GM18511 (cell line): ENCODE data around the gene ZNF436.
A peak's percentile ranks its signal among the peaks of the same experiment; 100 is the strongest.

Experiments
- ATAC-seq: cut with Tn5 transposase; IDR thresholded peaks from one replicate; pipeline ENCODE4 v1.9.1; 2021; ENCODE audit warnings: mild to moderate bottlenecking, moderate library complexity; ENCODE audit not compliant: unreplicated experiment

The ZNF436 gene

DNA sequence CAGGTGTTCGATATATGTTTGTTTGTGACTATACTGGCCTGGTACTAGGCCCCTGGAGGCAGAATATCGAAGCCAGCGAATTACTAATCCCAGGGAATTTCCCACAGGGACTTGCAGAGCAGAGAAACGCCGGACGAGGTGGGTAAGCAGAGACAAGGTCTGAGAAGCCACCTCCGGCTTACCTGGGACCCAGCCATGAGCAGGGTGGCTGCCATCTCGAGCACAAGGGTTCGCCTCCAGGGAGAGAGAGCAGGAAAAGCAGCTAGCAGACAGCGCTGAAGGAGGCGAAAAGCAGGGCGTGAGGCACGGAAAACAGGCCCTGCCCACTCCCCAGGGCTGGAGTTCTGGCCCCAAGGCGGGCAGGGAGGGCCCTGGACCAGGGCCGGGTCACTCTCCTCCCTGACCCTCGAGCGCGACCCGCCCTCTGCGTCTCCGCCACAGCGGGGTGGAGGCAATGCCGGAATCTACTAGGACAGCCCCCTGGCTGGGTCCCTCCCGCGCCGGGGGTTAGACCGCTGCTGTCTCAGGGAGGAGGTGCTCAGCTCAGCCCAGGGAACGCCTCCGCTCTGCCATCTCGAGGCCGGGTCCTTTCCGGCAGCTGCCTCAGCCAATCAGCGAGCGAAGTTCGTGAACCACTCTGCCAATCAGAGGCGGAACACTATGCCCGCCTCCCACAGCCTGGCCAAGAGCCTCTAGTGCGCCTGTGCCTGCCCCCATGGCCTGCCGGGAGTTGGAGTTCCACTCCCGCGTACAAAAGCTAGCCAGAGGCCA, 1.7 kb downstream of the ZNF436 start:
- peak; percentile 92 for ATAC-seq

DNA sequence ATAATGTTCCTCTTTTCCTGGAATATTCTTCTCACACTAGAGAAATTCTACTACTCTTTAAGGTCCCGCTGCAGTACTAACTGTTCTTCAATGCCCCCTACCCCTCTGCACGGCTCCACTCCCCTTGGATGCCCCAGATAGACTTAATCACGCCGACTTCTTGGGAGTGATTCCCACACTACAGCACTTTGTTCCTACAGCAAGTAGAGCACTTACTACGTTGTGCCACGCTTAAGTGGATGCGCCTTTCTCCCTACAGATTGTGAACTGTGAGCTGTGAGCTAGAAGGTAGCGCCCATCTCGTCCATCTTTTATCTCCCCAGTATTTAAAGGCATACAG, 2.2 kb downstream of the ZNF436 start:
- ATAC-seq = no peak

DNA sequence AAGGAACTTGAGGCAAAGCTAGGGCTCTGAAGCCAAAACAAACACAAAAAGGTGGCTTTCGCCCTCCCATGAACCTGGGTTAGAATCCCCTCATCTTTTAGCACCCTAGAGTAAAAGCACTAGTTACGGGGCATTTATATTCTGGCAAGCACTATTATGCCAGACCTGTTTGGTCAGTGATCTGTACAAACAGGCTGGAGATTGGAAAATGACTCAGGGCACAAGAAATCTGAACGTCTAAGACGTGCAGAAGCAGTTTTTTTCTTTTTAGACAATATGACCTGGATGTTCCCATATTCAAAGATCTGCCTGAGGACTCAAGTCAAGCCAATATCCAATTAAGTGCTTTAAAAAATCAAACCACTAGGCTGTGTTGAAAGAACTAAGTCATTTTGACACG, 3.0 kb downstream of the ZNF436 start:
- no peak for ATAC-seq

DNA sequence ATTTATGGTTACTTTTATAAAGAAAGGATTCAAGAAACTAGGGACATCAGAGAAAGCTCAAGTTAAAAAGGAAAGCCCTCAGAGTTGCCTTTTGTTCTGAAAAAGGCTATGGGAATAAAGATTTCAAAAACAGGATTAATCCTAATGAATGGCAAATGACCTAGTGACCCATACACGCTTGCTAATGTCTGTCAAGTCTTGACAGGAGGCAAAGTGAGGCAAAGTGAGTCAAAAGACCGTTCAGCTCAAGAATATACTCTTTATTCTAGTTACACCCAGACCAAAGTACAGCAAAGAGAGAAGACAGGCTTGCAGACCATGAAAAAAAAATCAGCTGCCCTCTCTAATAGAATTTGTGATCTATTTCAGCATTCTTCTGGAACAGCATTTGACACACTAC, 3.5 kb downstream of the ZNF436 start:
- no peak for ATAC-seq

DNA sequence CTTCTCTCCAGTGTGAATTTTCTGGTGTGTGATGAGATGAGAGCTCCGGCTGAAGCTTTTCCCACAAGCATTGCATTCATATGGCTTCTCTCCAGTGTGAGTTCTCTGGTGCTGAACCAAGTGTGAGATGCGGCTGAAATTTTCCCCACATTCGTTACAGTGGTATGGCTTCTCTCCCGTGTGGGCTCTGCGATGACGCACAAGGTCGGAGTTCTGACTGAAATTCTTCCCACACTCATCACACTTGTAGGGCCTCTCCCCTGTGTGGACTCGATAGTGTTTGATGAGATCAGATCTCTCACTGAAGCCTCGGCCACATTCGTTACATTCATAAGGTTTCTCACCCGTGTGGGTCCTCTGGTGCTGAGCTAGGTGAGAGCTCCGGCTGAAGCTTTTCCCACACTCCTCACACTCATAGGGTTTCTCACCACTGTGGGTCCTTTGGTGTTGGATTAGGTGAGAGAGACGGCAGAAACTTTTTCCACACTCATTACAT, 7.4 kb downstream of the ZNF436 start:
- no peak for ATAC-seq

DNA sequence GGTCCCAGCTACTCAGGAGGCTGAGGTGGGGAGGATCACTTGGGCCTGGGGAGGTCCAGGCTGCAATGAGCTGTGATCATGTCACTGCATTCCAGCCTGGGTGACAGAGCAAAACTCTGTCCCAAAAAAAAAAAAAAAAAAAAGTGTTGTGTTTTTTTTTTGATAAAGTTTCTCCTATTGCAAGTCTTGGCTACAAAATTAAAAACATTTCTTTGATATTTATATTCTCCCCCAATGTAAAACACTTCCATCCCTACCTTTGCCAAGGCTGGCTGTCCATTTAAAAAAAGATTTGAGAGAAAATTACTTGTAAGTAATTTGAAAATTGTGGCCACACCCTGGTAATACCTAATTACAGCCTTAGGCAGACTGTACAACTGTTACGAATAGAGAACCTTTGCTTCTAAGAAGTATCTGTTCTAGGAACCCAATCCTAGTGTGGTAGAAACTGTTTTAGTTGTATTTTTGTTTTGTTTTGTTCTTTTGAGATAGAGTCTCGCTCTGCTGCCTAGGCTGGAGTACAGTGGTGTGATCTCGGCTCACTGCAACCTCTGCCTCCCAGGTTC, 11.2 kb downstream of the ZNF436 start:
- no peak for ATAC-seq

DNA sequence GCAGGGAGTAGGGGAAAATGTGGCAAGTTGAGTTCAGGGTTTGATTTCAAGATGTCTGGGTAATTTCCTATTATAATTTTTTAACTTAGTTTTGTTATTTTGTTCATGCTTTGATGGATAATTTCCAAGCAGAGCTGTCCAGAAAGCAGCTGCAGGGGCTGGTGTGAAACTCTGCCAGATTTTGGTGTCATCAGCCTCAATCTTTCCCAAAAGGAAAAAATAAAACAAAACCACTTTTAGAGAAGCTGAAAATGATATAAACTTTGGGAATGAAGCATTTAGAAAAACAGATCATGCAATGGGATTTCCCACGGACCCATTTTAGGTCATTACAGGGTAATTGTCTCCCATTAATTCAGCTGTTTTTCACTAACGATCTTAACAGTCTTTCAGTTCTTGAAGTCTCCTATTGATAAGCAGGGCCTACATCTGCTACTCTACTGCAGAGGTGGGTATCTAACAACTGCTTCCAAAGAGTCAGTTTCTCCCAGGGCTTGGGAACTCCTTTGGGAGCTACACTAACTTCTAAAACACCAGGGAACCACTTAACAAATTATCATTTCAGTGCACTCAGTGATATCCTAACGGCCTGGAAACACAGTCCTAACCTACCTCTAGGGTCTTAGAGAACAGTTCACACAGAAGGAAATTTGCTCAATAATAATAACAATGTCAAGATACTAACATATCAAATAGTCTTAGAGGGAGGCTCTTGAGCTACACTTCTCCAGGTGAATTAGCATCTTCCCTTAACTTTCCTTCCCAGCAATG, 12.3 kb downstream of the ZNF436 start:
- ATAC-seq = no peak

DNA sequence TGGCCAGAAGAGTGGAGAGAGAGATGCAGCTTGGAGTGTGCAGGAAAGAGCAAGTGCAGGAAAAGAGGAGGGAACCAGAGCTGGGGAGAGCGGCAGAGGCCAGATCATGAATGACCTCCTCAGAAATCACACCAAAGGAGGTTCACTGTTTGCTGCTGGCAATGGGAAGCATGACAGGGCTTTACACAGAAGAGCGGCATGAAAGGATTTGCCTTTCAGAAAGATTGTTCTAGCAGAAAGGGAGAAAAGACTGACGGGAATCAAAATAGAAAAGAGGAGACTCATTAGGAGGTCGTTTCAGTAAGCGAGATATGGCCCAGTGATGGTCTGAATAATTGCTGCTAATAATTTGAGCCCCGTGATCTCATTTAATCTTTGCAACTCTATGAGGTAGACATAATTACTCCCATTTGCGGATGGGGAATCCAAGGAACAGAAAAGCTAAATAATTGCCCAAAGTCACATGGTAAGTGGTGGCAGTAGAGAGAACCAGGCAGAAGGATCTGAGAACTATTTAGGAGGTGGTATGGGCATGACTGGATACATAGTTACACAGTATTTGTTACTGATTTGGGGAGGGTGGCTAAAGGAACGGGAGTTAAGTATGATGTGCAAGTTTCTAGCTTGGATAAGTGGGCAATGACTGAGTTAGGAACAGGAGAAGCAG, 13.0 kb downstream of the ZNF436 start:
- no peak for ATAC-seq

DNA sequence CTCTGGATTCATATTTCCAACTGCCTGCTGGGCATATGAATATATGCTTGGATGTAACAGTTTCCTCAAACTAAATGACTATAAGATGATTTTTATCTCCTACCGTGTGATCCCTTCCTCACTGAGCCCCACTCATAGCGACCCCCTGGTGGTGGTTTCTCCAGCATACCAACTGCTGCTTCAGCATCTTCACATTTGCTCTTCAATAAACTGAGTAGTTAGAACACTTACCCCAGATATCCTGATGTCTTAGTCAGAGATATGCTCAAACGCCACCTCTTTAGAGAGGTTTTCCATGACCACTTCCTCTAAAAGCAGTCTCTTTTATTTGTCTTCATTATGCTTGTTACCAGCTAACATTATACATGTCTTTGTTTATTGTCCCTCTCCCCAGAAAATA, 15.4 kb downstream of the ZNF436 start:
- ATAC-seq = no peak

DNA sequence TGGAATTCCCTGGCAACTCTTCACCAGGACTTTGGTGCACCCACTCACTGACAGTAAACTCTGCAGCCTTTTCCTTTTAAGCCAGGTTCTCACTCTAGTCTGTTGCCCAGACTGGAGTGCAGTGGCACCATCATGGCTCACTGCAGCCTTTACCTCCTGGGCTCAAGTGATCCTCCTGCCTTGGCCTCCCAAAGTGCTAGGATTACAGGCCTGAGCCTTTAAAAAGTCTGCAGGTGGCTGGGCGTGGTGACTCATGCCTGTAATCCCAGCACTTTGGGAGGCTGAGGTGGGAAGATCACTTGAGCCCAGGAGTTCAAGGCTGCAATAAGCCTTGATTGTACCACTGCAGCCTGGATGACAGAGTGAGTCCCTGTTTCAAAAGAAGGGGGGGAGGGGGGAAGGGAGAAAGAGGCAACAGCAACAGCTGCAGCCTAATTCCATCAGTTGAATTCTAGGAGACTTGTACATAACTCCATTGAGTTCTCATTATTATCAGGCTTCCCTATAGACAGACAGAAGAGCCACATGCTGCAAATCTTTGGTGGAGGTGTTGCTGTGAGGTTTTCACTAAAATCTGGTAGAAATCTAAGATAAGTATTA, 17.4 kb downstream of the ZNF436 start:
- no peak for ATAC-seq

DNA sequence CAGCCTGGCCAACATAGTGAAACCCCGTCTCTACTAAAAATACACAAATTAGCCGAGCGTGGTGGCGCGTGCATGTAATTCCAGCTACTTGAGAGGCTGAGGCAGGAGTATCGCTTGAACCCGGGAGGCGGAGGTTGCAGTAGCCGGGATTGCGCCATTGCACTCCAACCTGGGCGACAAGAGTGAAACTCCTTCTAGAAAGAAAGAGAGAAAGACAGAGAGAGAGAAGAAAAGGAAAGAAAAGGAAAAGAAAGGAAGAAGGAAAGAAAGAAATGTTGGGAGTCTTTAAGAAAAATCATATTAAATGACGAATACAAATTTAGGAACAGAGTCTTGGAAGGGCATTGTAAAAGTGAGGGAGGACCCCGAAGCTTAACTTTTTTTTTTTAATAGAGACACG, 23.7 kb downstream of the ZNF436 start:
- no peak for ATAC-seq

DNA sequence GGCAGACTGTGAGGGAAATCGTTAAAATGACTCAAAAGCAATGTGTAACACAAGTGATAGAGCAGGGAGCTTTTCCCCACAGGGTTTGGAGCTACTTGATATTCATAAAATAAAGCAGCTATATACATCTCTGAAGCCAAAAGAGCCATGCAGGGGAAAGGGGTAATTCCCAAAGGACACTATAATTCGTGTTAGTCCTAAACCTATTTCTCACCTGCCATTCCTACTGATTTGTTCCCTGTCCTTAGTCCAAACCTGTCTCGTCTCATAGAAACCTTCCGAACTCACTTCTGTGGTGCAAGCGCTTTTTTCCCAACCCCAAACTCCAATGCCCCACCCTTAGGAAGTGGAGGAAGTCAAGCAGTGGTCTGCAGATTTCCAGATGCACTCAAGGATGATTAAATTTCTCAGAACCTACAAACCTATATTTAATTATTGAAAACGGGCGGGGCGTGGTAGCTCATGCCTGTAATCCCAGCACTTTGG, 24.6 kb downstream of the ZNF436 start:
- no peak for ATAC-seq

DNA sequence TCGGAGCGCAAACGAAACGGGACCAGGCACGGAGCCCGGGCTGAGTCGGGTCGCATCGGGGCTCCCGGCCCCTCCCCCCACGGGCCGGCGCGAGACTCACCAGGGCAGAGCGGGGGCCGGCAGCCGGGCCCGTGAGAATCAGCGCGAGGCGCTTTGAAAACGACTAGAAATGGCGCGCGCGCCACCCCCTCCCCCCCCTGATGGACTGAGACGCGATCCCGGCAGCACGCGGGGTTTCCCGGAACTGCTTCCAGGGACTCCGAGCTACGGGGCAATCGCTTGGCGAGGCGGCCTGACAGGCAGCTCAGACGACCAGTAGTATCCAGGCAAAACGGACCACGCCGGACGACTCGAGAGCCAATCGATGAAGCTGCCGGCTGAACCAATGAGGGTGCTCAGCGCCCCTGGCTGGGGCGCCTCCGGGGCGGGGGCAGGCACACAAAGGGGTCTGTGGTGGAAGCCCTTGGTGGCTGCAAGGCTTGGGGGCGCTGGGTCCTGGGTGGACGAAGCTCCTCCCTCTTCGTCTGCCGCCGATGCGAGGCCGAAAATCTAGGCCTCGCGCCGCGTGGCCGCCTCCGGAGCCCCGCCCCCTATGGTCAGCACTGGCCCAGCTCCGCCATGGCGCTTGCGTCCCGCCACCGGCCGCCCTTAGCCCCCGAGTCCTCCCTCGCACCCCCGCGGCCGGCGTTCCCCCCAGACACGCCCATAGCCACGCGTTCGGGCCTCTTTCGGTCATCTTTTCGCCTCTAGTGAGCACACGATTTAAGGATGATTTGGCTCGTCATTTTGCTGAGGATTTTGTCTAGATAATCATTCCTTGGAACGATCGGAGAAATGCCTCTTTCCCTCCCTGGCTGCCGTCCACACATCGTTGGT, 25.3 kb downstream of the ZNF436 start, which contains the start of gene HNRNPR:
HNRNPR (minus strand) TSS at position 174 of the 876 bp plus-strand sequence. CDS start 3,276 bp downstream, outside the sequence.
- ATAC-seq = peak; percentile 94

DNA sequence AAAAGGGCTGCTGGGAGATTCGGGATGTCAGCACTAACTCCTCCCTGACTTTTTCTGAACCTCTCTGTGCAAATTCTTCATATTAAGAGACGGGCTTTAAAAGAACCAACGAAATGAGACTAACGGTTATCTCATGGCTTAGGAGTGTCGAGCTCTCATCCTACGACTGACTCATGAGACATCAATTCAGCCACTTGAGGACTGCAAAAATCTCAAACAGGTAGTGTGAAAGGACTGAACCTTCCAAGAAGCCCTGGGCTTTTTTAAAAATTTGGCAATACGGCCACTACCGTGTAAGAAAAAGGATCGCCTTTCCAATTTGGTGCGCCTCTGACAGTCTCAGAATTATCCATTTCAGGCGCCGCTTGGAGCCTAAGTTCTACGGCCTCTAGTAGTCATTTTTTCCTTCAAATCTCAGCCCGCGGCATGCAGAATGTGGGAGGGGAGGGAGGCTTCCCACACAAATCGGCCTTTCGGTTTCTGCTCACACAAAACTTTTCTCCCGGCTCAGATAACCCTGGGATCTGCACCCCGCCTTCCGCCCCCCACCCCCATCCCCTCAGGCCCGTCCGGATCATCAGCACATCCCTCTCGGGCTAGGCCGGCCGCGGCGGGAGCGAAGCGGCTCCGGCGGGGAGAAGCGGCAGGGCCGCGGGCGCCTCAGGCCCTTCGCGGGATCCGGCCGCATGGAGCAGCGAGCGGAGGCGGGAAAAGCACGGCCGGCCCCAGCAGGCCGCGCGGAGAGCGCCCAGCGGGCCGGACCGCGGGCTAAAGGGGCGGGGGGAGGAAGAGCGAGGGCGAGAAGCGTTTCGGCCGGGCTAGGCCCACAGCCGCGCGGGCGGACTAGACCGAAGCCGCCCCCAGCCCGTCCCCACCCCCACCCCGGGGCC, 26.2 kb downstream of the ZNF436 start:
- ATAC-seq = peak; percentile 12

DNA sequence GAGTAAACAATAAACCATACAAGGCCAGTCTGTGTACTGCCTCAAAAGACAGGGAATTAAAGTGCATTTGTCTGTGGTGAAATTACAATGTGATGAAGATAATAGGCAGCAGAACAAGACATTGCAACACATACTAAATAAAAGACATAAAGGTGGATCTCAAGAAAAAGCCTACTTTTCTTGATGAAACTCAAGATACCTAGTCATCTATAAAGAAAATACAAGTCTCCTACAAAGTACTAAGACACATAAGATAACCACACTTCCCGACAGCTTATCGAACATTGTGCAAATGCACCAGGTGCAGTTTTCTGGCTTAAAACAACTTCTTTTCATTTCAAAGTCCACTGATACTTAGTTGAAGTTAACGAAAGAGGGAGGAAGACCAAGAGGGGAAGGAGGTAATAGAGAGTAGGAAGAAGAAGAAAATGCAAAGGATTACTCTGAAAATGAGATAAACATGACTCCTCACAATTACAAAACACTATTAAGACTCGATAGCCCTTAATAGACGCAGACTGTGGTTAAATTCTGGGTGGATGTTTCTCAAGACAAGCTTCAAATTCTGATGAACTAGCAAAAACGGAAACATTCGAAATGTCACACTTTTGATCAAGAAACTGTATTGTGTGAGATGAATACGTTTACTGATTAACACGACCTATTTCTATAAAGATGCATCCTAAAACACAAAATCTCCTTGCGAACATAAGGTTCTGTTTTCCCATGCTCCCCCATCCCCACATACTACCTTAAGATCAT, 27.5 kb downstream of the ZNF436 start:
- no peak for ATAC-seq

DNA sequence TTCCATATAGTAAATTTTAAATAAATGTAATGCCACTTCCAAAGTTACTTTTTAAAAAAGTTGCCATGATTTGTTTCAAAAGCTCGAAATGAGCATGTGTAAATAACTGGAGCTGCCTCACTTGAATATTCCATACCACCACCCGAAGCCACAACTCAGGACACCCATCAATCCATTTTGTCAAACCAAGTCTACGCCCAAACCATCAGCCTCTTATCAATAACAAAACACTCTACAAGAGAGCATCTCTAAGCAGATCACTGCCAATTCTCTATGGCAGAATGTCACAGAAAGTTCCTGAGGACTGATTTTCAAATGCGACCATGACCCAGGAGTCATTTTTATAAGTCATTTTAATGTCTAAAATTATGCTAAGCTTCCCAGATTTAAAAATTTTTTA, 30.0 kb downstream of the ZNF436 start:
- no peak for ATAC-seq

DNA sequence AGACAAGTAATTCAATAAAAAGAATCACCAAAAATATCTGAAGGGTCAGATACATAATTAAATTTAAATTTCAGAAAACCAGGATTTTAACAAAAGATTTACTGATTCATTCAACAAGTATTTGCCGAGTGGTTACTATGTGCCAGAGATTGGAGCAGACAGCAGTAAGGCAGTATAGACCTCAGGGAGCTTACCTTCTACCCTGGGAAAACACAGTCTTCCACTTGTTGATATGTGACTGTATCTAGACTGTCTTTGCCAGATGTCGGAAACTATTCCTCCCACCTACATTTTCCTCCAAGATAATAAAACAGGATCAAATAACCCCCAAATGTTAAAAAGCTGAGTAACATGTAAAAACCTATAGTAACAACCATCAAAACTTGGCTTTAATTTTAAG, 31.8 kb downstream of the ZNF436 start:
- ATAC-seq = no peak

DNA sequence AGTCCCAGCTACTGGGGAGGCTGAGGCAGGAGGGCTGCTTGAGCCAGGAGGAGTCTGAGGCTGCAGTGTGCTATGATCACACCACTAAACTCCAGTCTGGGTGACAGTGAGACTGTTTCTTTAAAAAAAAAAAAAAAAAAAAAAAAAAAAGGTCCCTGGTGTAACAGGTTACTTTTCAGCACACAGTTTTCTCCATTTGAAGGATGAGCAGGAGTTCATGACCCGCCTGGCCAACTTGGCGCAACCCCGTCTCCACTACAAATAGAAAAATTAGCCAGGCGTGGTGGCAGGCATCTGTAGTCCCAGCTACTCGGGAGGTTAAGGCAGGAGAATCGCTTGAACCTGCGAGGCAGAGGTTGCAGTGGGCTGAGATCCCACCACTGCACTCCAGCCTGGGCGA, 37.9 kb downstream of the ZNF436 start:
- ATAC-seq = no peak
